Esophagus squamous epithelium (tissue), 5 donors: ENCODE data around the gene ATP5PF. TPM values are rescaled to one million over a fixed set of nuclear protein-coding genes. Genes with fewer than 3 reads are reported as not detected.
A peak's percentile ranks its signal among the peaks of the same experiment; 100 is the strongest.
"Not testable (repeated sequence)": the region's sequence is repeated elsewhere in the genome, so short reads cannot be mapped to it uniquely, and the experiment has no call there.

Source experiments
- DNase-seq: peaks from one replicate; lab custom pipeline; 2025; lab: John Stamatoyannopoulos, UW
- H3K27ac ChIP-seq, 4 donors: fragments of 200-600 bp; sonication (generic); one replicate each; pipeline ENCODE4 v1.5.1; 2016 to 2019; ENCODE audit warnings: mild to moderate bottlenecking in 1 of 4
- H3K27me3 ChIP-seq, 4 donors: fragments of 200-600 bp; sonication (generic); 1 replicate in 3 of 4; 2 replicates in 1 of 4; pipeline versions ENCODE4 v1.5.1 to v1.6.0; 2017 to 2021; ENCODE audit warnings: antibody characterized with exemption in 1 of 4
- H3K36me3 ChIP-seq, 3 donors: fragments of 200-600 bp; sonication (generic); one replicate each; pipeline ENCODE4 v1.5.1; 2016 to 2019
- H3K4me1 ChIP-seq, 3 donors: fragments of 200-600 bp; sonication (generic); one replicate each; pipeline ENCODE4 v1.5.1; 2017 to 2019
- H3K4me3 ChIP-seq, 4 donors: fragments of 200-600 bp; sonication (generic); 1 replicate in 3 of 4; 2 replicates in 1 of 4; pipeline ENCODE4 v1.5.1; 2016 to 2019; ENCODE audit warnings: mild to moderate bottlenecking in 2 of 4, moderate library complexity in 1 of 4
- H3K9me3 ChIP-seq, 3 donors: fragments of 200-600 bp; sonication (generic); one replicate each; pipeline ENCODE4 v1.5.1; 2016 to 2019
- POLR2A ChIP-seq, 4 donors: fragments of 450-650 bp; IDR thresholded peaks; one replicate each; pipeline ENCODE4 v1.6.1; 2017; ENCODE audit warnings: antibody characterized with exemption in 4 of 4, mild to moderate bottlenecking in 4 of 4, moderate library complexity in 3 of 4
- WGBS, 2 donors: methylation state at CpG; one replicate each; pipeline ENCODE4 v1.1.5; 2018; 5-methylcytosine and 5-hydroxymethylcytosine counted together
- intact Hi-C: fragments of 100-400 bp; cut with DNase I; formaldehyde crosslinking; loops from one replicate; pipeline ENCODE4 v1.15.0; 2022
- total RNA-seq, 4 donors: library from RNA; depleted of rRNA; stranded (reverse); fragments of >200 nt; gene quantifications; one replicate each; pipeline ENCODE4 v1.1.0, GENCODE V29; 2016
- TF ChIP-seq, protein P1 (sequence below), 6 experiments: fragments of 450-650 bp in 4 of 6; fragments of 200-600 bp in 2 of 6; sonication (generic) in 2 of 6; IDR thresholded peaks; one replicate each; pipeline ENCODE4 v1.5.1; 2016 to 2019; ENCODE audit warnings: antibody characterized with exemption in 6 of 6, mild to moderate bottlenecking in 4 of 6, moderate library complexity in 4 of 6
- donor health status: DM: yes; HTN: yes; CAD: no.

Gene ATP5PF
- total RNA-seq, 4 donors from 2014 or later, result 123 to 192 (median 129) TPM

DNA sequence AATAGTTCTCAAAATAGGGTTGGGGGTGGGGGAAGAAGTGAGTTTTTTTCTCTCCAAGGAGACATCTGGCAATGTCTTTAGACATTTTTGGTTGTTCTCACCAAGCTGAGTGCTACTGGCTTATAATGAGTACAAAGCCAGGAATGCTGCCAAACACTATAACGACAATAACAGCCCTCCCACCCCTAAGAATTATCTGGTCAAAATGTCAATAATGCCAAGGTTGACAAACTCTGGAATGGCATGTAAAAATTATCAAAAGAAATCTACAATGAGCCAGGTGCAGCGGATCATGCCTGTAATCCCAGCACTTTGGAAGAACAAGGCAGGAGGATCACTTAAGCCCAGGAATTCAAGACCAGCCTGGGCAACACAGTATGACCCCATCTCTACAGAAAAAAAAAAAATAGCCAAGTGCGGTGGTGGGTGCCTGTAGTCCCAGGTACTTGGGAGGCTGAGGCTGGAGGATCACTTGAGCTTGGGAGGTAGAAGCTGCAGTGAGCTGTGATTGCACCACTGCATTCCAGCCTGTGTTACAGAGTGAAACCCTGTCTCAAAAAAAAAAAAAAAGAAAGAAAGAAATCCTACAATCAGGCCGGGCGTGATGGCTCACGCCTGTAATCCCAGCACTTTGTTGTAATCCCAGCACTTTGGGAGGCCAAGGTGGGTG, 2.5 kb downstream of the ATP5PF start:
- DNase-seq, result no peak
- TF ChIP-seq POLR2A (IDR thresholded peaks at IDR 0.05), result no peak
- TF ChIP-seq, protein P1, sequence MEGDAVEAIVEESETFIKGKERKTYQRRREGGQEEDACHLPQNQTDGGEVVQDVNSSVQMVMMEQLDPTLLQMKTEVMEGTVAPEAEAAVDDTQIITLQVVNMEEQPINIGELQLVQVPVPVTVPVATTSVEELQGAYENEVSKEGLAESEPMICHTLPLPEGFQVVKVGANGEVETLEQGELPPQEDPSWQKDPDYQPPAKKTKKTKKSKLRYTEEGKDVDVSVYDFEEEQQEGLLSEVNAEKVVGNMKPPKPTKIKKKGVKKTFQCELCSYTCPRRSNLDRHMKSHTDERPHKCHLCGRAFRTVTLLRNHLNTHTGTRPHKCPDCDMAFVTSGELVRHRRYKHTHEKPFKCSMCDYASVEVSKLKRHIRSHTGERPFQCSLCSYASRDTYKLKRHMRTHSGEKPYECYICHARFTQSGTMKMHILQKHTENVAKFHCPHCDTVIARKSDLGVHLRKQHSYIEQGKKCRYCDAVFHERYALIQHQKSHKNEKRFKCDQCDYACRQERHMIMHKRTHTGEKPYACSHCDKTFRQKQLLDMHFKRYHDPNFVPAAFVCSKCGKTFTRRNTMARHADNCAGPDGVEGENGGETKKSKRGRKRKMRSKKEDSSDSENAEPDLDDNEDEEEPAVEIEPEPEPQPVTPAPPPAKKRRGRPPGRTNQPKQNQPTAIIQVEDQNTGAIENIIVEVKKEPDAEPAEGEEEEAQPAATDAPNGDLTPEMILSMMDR (IDR thresholded peaks at IDR 0.05), result no peak
- no peak overlapping the region for H3K4me3 ChIP-seq
- peaks cover 9 to 59% (median 35%) of the 10 kb centered on the region in 3 donors for H3K4me1 ChIP-seq
- intact Hi-C loops, result no loop called here
- H3K27ac ChIP-seq, result peak overlapping the region; percentile 4 to 99 (median 58)
- no peaks in the 10 kb centered on the region for H3K9me3 ChIP-seq
- 55 to 62% methylated on average over 6 of the region's 6 CpGs for WGBS, 2 donors
- H3K27me3 ChIP-seq, result no peaks in the 10 kb centered on the region
- peaks cover 4 to 46% (median 20%) of the 10 kb centered on the region in 3 donors for H3K36me3 ChIP-seq

DNA sequence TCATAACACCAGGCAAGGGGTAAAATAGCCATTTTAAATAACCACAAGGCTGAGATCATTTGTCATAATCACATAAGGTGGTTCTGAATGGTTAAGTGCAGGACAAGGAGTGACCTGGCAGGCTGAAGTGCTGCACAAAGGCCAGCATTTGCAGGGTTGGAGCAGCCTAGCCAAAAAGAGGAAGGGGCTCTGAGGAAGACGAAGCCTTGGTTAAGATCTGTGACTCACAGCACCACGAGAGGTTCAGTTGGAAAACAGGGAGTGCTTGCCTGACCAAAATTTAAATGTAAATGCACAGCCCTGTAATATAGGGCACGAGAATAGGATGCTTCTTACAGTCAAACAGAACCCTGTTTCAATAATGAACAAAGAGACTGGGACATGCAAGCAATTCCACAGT, 12.1 kb downstream of the ATP5PF start:
- WGBS, 2 donors, result 70% methylated on average over 3 of the region's 3 CpGs
- H3K27me3 ChIP-seq, result no peaks in the 10 kb centered on the region
- no peaks in the 10 kb centered on the region for H3K4me1 ChIP-seq
- peak overlapping the region in 2 of 4 donors; percentile 0 to 21 for H3K27ac ChIP-seq
- no peak overlapping the region for H3K4me3 ChIP-seq
- peaks cover 0 to 73% (median 18%) of the 10 kb centered on the region in 3 donors for H3K36me3 ChIP-seq
- no peaks in the 10 kb centered on the region for H3K9me3 ChIP-seq
- TF ChIP-seq POLR2A (IDR thresholded peaks at IDR 0.05), result no peak
- TF ChIP-seq, protein P1 (IDR thresholded peaks at IDR 0.05), result no peak
- DNase-seq, result no peak
- intact Hi-C loops, result no loop called here

DNA sequence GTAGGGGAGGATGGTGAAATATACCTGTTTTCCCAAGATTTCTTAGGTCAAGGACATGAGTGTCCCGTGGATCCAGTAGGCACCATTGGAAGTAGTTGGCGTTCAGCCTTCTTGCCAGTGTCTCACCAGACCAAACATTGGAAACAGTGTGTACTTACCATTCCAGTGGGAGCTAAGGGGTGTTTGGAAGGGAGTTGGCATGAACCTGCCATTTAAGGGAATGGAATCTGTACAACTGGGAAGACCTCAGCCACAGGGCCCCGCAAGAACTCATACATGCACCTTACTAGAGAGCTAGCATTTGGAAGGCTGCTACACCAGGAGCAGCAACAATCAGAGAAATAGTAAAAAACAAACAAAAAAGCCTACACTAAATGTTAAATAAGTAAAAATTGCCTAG, 12.7 kb downstream of the ATP5PF start:
- intact Hi-C loops, result no loop called here
- no peaks in the 10 kb centered on the region for H3K4me1 ChIP-seq
- no peak for TF ChIP-seq POLR2A (IDR thresholded peaks at IDR 0.05)
- TF ChIP-seq, protein P1 (IDR thresholded peaks at IDR 0.05), result no peak
- DNase-seq, result no peak
- peak overlapping the region in 1 of 4 donors; percentile 0 for H3K27ac ChIP-seq
- WGBS, 2 donors, result 89 to 95% methylated on average over 3 of the region's 3 CpGs
- H3K4me3 ChIP-seq, result no peak overlapping the region
- H3K36me3 ChIP-seq, result peaks cover 0 to 70% (median 15%) of the 10 kb centered on the region in 3 donors
- no peaks in the 10 kb centered on the region for H3K27me3 ChIP-seq
- H3K9me3 ChIP-seq, result no peaks in the 10 kb centered on the region

DNA sequence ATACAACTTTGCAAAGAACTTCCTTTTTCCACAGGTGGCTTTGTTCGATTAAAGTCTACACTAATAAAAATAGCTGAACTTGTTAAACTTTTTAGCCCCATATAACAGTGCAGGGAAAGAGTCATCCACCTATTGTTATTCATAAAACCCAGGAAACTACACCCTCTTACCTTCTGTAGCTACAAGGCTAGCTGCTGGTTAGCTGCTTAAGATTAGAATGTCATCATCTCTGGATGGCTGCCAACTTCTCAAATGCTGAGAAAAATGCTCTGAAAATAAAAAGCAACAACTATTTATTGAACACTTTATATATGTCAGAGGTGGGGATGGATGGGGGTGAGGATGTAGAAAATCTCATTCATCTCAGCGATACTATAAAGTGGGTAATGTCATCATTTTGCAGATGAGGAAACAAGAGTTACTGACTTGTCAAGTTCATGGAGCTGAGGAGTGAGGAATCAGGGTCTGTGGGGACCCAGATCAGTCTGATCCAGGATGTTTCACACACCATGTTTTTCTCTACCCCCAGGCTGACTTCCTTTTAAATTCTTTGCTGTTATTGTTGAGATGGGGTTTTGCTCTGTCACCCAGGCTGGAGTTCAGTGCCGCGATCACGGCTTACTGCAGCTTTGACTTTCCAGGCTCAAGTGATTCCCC, 17.1 kb downstream of the ATP5PF start:
- Histone ChIP-seq H3K36me3 (peaks cover 0 to 64% (median 3%) of the 10 kb centered on the region in 3 donors), H3K4me1 (no peaks in the 10 kb centered on the region), H3K9me3 (no peaks in the 10 kb centered on the region), H3K27me3 (no peaks in the 10 kb centered on the region), H3K4me3 (no peak overlapping the region), H3K27ac (no peak overlapping the region)
- WGBS, 2 donors, result 71 to 79% methylated on average over 2 to 5 of the region's 5 CpGs
- TF ChIP-seq POLR2A (IDR thresholded peaks at IDR 0.05), result no peak
- TF ChIP-seq, protein P1 (IDR thresholded peaks at IDR 0.05), result no peak
- no peak for DNase-seq
- intact Hi-C loops, result no loop called here

DNA sequence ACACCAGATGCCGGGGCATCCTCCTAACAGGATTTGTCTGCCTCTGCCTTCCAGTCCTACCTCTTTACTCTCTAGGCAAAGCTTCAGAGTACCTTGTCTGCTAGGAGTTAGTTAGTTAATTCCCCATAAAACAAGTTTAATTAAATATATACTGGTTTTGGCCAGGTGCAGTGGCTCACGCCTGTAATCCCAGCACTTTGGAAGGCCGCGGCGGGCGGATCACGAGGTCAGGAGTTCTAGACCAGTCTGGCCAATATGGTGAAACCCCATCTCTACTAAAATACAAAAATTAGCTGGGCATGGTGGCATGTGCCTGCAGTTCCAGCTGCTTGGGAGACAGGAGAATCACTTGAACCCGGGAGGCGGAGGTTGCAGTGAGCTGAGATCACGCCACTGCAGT, 20.6 kb downstream of the ATP5PF start:
- 97 to 99% methylated on average over 4 to 10 of the region's 10 CpGs for WGBS, 2 donors
- H3K9me3 ChIP-seq, intact Hi-C loops, H3K27me3 ChIP-seq, DNase-seq, H3K4me1 ChIP-seq, H3K27ac ChIP-seq, H3K4me3 ChIP-seq: not testable (repeated sequence)
- peaks cover 0 to 45% (median 0%) of the 10 kb centered on the region in 3 donors for H3K36me3 ChIP-seq
